Hepatocyte (in vitro differentiated cells): Measurements from ENCODE around the gene MYH11. TPM values are rescaled to one million over a fixed set of nuclear protein-coding genes. Genes with fewer than 3 reads are reported as not detected.

Source experiments
- DNase-seq: peaks from one replicate; pipeline ENCODE4 v3.0.0-alpha.2; 2016; ENCODE audit warnings: low spot score
- H2AFZ ChIP-seq: fragments of 200-600 bp; sonication (generic); 2 replicates; pipeline ENCODE4 v1.6.0; 2016; ENCODE audit warnings: antibody characterized with exemption, mild to moderate bottlenecking
- H3K27ac ChIP-seq: fragments of 200-600 bp; sonication (generic); 2 replicates; pipeline ENCODE4 v1.5.1; 2016; ENCODE audit warnings: mild to moderate bottlenecking
- H3K27me3 ChIP-seq: fragments of 200-600 bp; sonication (generic); 2 replicates; pipeline ENCODE4 v1.6.1; 2016
- H3K36me3 ChIP-seq: fragments of 200-600 bp; sonication (generic); replicated peaks from 2 replicates; pipeline ENCODE4 v1.5.1; 2016; ENCODE audit warnings: low read depth; ENCODE audit not compliant: insufficient read depth
- H3K4me1 ChIP-seq: fragments of 200-600 bp; sonication (generic); 2 replicates; pipeline ENCODE4 v1.5.1; 2016; ENCODE audit warnings: mild to moderate bottlenecking, moderate library complexity; ENCODE audit not compliant: insufficient read depth
- H3K4me2 ChIP-seq: fragments of 200-600 bp; sonication (generic); 2 replicates; pipeline ENCODE4 v1.6.0; 2016
- H3K4me3 ChIP-seq: fragments of 200-600 bp; sonication (generic); 2 replicates; pipeline ENCODE4 v1.5.1; 2016; ENCODE audit warnings: mild to moderate bottlenecking
- H3K79me2 ChIP-seq: fragments of 200-600 bp; sonication (generic); 2 replicates; pipeline ENCODE4 v1.6.0; 2017; ENCODE audit warnings: mild to moderate bottlenecking
- H3K9me2 ChIP-seq: fragments of 200-600 bp; sonication (generic); replicated peaks from 2 replicates; pipeline ENCODE4 v1.6.0; 2017; ENCODE audit warnings: mild to moderate bottlenecking; ENCODE audit not compliant: insufficient read depth
- H3K9me3 ChIP-seq: fragments of 200-600 bp; sonication (generic); 2 replicates; pipeline ENCODE4 v1.5.1; 2016; ENCODE audit warnings: low read depth, mild to moderate bottlenecking
- H4K20me1 ChIP-seq: fragments of 200-600 bp; sonication (generic); 2 replicates; pipeline ENCODE4 v1.6.0; 2016; ENCODE audit warnings: mild to moderate bottlenecking; ENCODE audit not compliant: insufficient read depth, poor library complexity, severe bottlenecking
- EZH2 ChIP-seq: fragments of 200-600 bp; sonication (generic); IDR thresholded peaks from 2 replicates; pipeline ENCODE4 v1.6.1; 2016; ENCODE audit warnings: antibody characterized with exemption, mild to moderate bottlenecking, borderline replicate concordance
- EZH2phosphoT487 ChIP-seq: fragments of 200-600 bp; sonication (generic); IDR thresholded peaks from one replicate; pipeline ENCODE4 v1.6.1; 2018; ENCODE audit warnings: antibody characterized with exemption, mild to moderate bottlenecking, low read depth, moderate library complexity; ENCODE audit not compliant: unreplicated experiment, severe bottlenecking
- WGBS: methylation state at CpG from one replicate; pipeline ENCODE4 v1.1.6; 2016; ENCODE audit warnings: low lambda C conversion rate; ENCODE audit errors: missing lambda C conversion rate; 5-methylcytosine and 5-hydroxymethylcytosine counted together
- polyA plus RNA-seq: library from polyadenylated mRNA; unstranded; fragments of >200 nt; fragmentation: Nextera tagmentation; extraction: Ambion mirVana; gene quantifications from 2 replicates; pipeline ENCODE4 v1.2.1, GENCODE V29; 2016
- total RNA-seq: library from RNA; depleted of rRNA; stranded (reverse); fragments of >200 nt; gene quantifications from 2 replicates; pipeline ENCODE4 v1.2.3, GENCODE V29; 2014
- TF ChIP-seq, protein P1 (sequence below): fragments of 200-600 bp; sonication (generic); IDR thresholded peaks from 2 replicates; pipeline ENCODE4 v1.5.1; 2016; ENCODE audit warnings: antibody characterized with exemption, mild to moderate bottlenecking; ENCODE audit not compliant: poor library complexity

The MYH11 gene
- total and polyA plus RNA-seq, 2 experiments from 2014 or later = 0.59 to 5.9 TPM

DNA sequence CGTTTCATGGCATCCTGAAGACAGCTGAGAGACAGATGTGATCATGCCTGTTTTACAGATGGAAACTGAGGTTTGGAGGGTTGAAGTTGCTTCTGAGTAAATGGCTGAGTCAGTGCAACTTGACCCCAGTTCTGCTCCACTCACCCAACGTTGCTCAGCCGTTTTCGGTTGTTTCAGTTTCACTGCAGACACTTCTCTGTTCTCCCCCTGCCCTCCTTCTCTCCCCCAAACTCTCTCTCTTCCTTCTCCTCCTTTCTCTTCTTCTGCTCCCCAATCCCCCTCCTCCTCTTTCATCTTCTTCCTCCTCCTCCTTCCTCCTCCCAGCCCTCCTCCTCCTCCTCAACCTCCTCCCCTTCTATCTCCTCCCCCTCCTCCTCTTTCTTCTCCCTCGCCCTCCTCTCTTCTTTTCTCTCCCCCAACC lies 41.0 kb upstream of the MYH11 start:
- WGBS = 73% methylated on average over 3 of the region's 5 CpGs
- H3K9me2 ChIP-seq = no peaks in the 10 kb centered on the region

DNA sequence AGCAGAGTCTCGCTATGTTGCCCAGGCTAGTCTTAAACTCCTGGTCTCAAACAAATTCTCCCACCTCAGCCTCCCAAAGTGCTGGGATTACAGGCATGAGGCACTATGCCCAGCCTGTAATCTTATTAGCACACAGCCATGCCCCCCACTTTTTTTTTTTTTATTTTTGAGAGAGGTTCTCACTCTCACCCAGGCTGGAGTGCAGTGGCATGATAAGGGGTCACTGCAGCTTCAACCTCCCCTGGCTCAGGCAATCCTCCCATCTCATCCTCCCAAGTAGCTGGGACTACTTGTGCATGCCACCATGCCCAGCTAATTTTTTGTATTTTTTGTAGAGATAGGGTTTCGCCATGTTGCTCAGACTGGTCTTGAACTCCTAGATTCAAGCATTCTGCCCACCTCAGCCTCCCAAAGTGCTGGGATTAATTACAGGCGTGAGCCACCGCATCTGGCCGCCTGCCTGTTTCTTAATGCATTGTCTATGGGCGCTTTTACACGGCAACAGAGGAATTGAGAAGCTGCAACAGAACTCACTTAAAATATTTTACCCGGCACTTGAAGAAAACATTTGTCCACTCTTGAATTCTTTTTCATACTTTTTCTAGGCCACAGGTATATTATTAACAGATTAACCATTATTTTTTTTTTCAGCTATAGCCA lies 40.4 kb upstream of the MYH11 start:
- no peaks in the 10 kb centered on the region for H3K27me3 ChIP-seq
- H3K4me2 ChIP-seq = no peak overlapping the region
- H3K4me3 ChIP-seq = no peak overlapping the region
- no peaks in the 10 kb centered on the region for H3K4me1 ChIP-seq
- no peak overlapping the region for H3K27ac ChIP-seq
- WGBS = 89% methylated on average over 8 of the region's 8 CpGs
- H3K36me3 ChIP-seq = no peaks in the 10 kb centered on the region
- H4K20me1 ChIP-seq = no peaks in the 10 kb centered on the region
- H2AFZ ChIP-seq = no peak overlapping the region
- H3K9me2 ChIP-seq = no peaks in the 10 kb centered on the region
- H3K9me3 ChIP-seq = no peaks in the 10 kb centered on the region
- DNase-seq = no peak
- TF ChIP-seq EZH2phosphoT487 (no peak), EZH2 (no peak)
- TF ChIP-seq, protein P1, sequence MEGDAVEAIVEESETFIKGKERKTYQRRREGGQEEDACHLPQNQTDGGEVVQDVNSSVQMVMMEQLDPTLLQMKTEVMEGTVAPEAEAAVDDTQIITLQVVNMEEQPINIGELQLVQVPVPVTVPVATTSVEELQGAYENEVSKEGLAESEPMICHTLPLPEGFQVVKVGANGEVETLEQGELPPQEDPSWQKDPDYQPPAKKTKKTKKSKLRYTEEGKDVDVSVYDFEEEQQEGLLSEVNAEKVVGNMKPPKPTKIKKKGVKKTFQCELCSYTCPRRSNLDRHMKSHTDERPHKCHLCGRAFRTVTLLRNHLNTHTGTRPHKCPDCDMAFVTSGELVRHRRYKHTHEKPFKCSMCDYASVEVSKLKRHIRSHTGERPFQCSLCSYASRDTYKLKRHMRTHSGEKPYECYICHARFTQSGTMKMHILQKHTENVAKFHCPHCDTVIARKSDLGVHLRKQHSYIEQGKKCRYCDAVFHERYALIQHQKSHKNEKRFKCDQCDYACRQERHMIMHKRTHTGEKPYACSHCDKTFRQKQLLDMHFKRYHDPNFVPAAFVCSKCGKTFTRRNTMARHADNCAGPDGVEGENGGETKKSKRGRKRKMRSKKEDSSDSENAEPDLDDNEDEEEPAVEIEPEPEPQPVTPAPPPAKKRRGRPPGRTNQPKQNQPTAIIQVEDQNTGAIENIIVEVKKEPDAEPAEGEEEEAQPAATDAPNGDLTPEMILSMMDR = no peak
- no peaks in the 10 kb centered on the region for H3K79me2 ChIP-seq

More for the DNA sequence above, 41.0 kb upstream of the MYH11 start:
- no peaks in the 10 kb centered on the region for H3K4me1 ChIP-seq
- no peak overlapping the region for H3K27ac ChIP-seq
- no peak overlapping the region for H3K4me2 ChIP-seq
- no peak for DNase-seq
- H3K9me3 ChIP-seq = no peaks in the 10 kb centered on the region
- no peak overlapping the region for H3K4me3 ChIP-seq
- TF ChIP-seq, protein P1 = no peak
- TF ChIP-seq EZH2phosphoT487 (no peak), EZH2 (no peak)
- H3K79me2 ChIP-seq = no peaks in the 10 kb centered on the region
- no peaks in the 10 kb centered on the region for H4K20me1 ChIP-seq
- H2AFZ ChIP-seq = no peak overlapping the region
- no peaks in the 10 kb centered on the region for H3K27me3 ChIP-seq
- no peaks in the 10 kb centered on the region for H3K36me3 ChIP-seq

DNA sequence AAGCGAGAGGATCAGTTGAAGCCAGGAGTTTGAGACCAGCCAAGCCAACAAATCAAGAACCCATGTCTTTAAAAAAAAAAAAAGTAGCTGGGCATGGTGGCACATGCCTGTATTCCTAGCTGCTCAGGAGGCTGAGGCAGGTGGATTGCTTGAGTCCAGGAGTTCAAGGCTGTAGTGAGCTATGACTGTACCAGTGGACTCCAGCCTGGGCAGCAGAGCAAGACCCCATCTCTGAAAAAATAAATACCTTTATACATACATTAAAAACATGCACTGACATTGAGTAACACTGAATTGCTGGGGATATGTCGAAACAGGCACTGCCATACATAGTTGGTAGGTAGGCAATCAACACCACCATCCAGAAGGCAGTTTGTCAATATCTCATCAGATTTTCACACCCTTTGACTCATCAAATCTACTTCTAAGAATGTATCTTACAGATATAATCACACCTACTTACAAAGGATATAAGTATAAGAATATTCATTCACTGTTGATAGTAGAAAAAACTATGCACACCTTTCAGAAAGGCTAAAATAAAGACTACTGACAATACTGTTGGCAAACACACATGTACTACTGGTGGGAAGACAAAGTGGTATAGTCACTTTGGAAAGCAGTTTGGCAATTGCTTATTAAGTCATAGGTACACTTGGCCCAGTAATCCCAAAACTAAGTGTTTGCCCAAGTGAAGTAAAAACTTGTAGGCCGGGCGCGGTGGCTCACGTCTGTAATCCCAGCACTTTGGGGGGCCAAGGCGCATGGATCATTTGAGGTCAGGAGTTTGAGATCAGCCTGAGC lies 37.9 kb upstream of the MYH11 start:
- no peaks in the 10 kb centered on the region for H3K4me1 ChIP-seq
- H3K36me3 ChIP-seq = no peaks in the 10 kb centered on the region
- no peak overlapping the region for H3K4me2 ChIP-seq
- H3K9me2 ChIP-seq = no peaks in the 10 kb centered on the region
- H3K79me2 ChIP-seq = no peaks in the 10 kb centered on the region
- H4K20me1 ChIP-seq = no peaks in the 10 kb centered on the region
- TF ChIP-seq, protein P1 = no peak
- TF ChIP-seq EZH2phosphoT487 (no peak), EZH2 (no peak)
- WGBS = 91% methylated on average over 7 of the region's 7 CpGs
- H3K9me3 ChIP-seq = no peaks in the 10 kb centered on the region
- no peak for DNase-seq
- no peak overlapping the region for H3K4me3 ChIP-seq
- no peaks in the 10 kb centered on the region for H3K27me3 ChIP-seq
- H2AFZ ChIP-seq = no peak overlapping the region
- no peak overlapping the region for H3K27ac ChIP-seq
